DOHH2 (cell line): ENCODE measurements around the gene STK33.

ENCODE experiments used
- H3F3A ChIP-seq: fragments of 200-600 bp; sonication (generic), shearing (Covaris generic); 2 replicates; pipeline ENCODE4 v1.6.0; 2016; ENCODE audit warnings: antibody characterized with exemption, mild to moderate bottlenecking; ENCODE audit not compliant: control insufficient read depth, insufficient read depth
- H3K27ac ChIP-seq: fragments of 200-600 bp; sonication (generic); 2 replicates; pipeline ENCODE4 v1.5.1; 2014; ENCODE audit warnings: low read depth, mild to moderate bottlenecking, low read length, moderate library complexity
- H3K27me3 ChIP-seq: fragments of 200-600 bp; sonication (generic); 2 replicates; pipeline ENCODE4 v1.6.1; 2014; ENCODE audit warnings: mild to moderate bottlenecking, low read length, mixed read lengths; ENCODE audit not compliant: control insufficient read depth
- H3K36me3 ChIP-seq: fragments of 200-600 bp; sonication (generic); 2 replicates; pipeline ENCODE4 v1.6.1; 2014; ENCODE audit warnings: mild to moderate bottlenecking, low read length, moderate library complexity, mixed read lengths; ENCODE audit not compliant: control insufficient read depth
- H3K4me1 ChIP-seq: fragments of 200-600 bp; sonication (generic); 2 replicates; pipeline ENCODE4 v1.6.1; 2014; ENCODE audit warnings: mild to moderate bottlenecking, low read length, mixed read lengths; ENCODE audit not compliant: control insufficient read depth
- H3K4me2 ChIP-seq: fragments of 200-600 bp; sonication (generic); 2 replicates; pipeline ENCODE4 v1.6.0; 2014; ENCODE audit warnings: mild to moderate bottlenecking, low read length, moderate library complexity
- H3K4me3 ChIP-seq: fragments of 200-600 bp; sonication (generic); 2 replicates; pipeline ENCODE4 v1.5.1; 2014; ENCODE audit warnings: mild to moderate bottlenecking, low read length, mixed read lengths
- H3K79me2 ChIP-seq: fragments of 200-600 bp; sonication (generic); 2 replicates; pipeline ENCODE4 v1.6.1; 2014; ENCODE audit warnings: mild to moderate bottlenecking, low read length, mixed read lengths; ENCODE audit not compliant: control insufficient read depth
- H3K9me2 ChIP-seq: fragments of 200-600 bp; sonication (generic); replicated peaks from 2 replicates; pipeline ENCODE4 v1.6.1; 2014; ENCODE audit warnings: mild to moderate bottlenecking, low read length, mixed read lengths; ENCODE audit not compliant: control insufficient read depth
- H3K9me3 ChIP-seq: fragments of 200-600 bp; sonication (generic); 2 replicates; pipeline ENCODE4 v1.6.1; 2014; ENCODE audit warnings: antibody characterized with exemption, low read length, mixed read lengths; ENCODE audit not compliant: control insufficient read depth, insufficient read depth
- H4K20me1 ChIP-seq: fragments of 200-600 bp; sonication (generic); 2 replicates; pipeline ENCODE4 v1.6.0; 2014; ENCODE audit warnings: low read depth, mild to moderate bottlenecking, antibody characterized with exemption, low read length, moderate library complexity; ENCODE audit not compliant: control insufficient read depth, insufficient read depth
- EZH2phosphoT487 ChIP-seq: fragments of 200-600 bp; sonication (generic); IDR thresholded peaks from 2 replicates; pipeline ENCODE4 v1.6.1; 2017; ENCODE audit warnings: borderline replicate concordance, mild to moderate bottlenecking, antibody characterized with exemption, low read length, moderate library complexity, mixed read lengths
- TF ChIP-seq, protein P1 (sequence below): fragments of 200-600 bp; sonication (generic); IDR thresholded peaks from one replicate; pipeline ENCODE4 v1.5.1; 2014; ENCODE audit warnings: antibody characterized with exemption, mild to moderate bottlenecking, low read depth, low read length; ENCODE audit not compliant: poor library complexity, severe bottlenecking

Gene STK33

DNA sequence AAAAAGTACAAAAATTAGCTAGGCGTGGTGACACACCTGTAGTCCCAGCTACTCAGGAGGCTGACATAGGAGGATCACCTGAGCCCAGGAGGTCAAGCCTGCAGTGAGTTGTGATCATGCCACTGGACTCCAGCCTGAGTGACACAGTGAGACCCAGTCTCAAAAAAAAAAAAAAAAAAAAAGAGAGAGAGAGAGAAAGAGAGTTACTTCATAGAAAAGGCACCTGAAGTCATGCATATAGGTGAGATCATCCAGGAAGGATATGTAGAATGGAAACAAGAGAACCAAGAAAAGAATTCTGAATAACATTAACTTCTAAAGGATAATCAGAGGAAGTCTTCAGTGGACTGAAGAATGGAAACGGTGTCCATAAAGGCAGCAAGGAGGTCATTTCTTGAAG, 106.8 kb downstream of the STK33 start:
- H3K4me2 ChIP-seq: no peak overlapping the region

DNA sequence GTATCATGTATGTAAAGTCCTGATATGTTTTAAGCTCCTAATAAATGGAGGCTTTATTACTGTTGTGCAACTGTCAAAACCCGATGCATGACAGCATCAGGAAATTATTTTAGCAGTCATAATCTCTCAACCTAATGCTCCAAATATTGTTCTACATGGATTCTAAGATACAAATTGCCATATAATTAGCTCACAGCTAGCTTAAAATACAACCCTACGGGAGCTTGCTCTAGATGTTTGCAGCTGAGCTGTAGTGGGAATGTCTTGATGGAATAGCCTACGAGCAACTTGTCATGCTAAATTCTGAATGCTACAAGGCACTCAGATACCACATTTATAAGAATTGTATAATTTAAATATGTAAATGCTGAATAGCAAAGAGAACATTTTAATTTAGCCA, 109.8 kb downstream of the STK33 start:
- Histone ChIP-seq H3F3A (no peaks in the 10 kb centered on the region), H3K27me3 (no peaks in the 10 kb centered on the region), H3K9me2 (no peaks in the 10 kb centered on the region), H3K27ac (no peak overlapping the region), H3K79me2 (no peaks in the 10 kb centered on the region), H3K4me1 (no peaks in the 10 kb centered on the region), H3K9me3 (no peaks in the 10 kb centered on the region), H3K36me3 (no peaks in the 10 kb centered on the region), H4K20me1 (no peaks in the 10 kb centered on the region), H3K4me3 (no peak overlapping the region), H3K4me2 (no peak overlapping the region)
- TF ChIP-seq, protein P1, sequence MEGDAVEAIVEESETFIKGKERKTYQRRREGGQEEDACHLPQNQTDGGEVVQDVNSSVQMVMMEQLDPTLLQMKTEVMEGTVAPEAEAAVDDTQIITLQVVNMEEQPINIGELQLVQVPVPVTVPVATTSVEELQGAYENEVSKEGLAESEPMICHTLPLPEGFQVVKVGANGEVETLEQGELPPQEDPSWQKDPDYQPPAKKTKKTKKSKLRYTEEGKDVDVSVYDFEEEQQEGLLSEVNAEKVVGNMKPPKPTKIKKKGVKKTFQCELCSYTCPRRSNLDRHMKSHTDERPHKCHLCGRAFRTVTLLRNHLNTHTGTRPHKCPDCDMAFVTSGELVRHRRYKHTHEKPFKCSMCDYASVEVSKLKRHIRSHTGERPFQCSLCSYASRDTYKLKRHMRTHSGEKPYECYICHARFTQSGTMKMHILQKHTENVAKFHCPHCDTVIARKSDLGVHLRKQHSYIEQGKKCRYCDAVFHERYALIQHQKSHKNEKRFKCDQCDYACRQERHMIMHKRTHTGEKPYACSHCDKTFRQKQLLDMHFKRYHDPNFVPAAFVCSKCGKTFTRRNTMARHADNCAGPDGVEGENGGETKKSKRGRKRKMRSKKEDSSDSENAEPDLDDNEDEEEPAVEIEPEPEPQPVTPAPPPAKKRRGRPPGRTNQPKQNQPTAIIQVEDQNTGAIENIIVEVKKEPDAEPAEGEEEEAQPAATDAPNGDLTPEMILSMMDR: no peak
- no peak for TF ChIP-seq EZH2phosphoT487

More for the DNA sequence above, 106.8 kb downstream of the STK33 start:
- Histone ChIP-seq H3K9me2 (no peaks in the 10 kb centered on the region), H3K27me3 (no peaks in the 10 kb centered on the region), H3K4me3 (no peak overlapping the region), H3K4me1 (no peaks in the 10 kb centered on the region), H3K36me3 (no peaks in the 10 kb centered on the region), H3K27ac (no peak overlapping the region), H3K9me3 (no peaks in the 10 kb centered on the region; the same call in 1 of the 2 replicates), H3F3A (no peaks in the 10 kb centered on the region), H4K20me1 (no peaks in the 10 kb centered on the region), H3K79me2 (no peaks in the 10 kb centered on the region)
- no peak for TF ChIP-seq EZH2phosphoT487
- TF ChIP-seq, protein P1: no peak

DNA sequence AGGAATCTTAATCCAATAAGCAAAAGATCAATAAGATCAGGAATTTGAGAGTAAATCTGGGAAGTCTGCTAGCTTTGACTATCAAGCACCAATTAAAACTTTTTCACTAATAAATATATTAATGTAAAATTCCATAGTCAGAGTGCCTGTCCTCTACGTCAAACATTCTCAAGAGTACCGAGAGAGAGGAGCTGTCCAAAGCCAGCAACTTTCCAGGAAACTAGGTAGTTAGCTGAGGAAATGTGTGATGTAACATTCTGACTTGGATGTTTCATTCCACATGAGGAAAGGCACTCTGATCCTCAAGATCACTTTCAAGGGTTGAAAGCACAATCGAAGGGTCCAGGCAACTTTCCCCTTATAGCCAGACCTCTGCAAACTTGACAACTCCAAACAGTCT, 113.2 kb downstream of the STK33 start:
- TF ChIP-seq, protein P1: no peak
- no peak for TF ChIP-seq EZH2phosphoT487
- Histone ChIP-seq H3K36me3 (no peaks in the 10 kb centered on the region), H4K20me1 (no peaks in the 10 kb centered on the region), H3K9me2 (no peaks in the 10 kb centered on the region), H3K4me2 (no peak overlapping the region), H3K79me2 (no peaks in the 10 kb centered on the region), H3K4me1 (no peaks in the 10 kb centered on the region), H3K27me3 (no peaks in the 10 kb centered on the region), H3F3A (no peaks in the 10 kb centered on the region), H3K4me3 (no peak overlapping the region), H3K27ac (no peak overlapping the region), H3K9me3 (no peaks in the 10 kb centered on the region)

DNA sequence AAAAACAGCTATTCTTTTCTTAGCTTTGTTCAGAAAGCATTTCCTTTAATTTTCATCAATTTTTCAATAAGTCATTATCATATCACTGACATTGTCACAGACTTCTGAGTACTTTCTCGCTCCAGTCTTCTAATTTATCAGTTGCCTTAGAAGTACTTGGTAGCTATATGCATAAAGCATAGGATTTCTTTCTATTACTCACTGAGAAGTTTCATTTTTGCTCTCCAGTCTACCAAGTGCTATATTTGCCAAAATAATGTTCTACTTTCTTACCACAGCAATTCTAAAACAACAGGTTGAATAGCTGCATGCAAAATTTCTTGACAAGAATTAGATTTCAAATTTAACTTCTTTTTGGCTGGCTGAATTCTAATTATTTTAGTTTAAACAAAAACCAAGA, 116.3 kb downstream of the STK33 start:
- H3K27me3 ChIP-seq: no peaks in the 10 kb centered on the region
- H3F3A ChIP-seq: no peaks in the 10 kb centered on the region
- H3K4me1 ChIP-seq: no peaks in the 10 kb centered on the region
- H3K27ac ChIP-seq: no peak overlapping the region
- H3K79me2 ChIP-seq: no peaks in the 10 kb centered on the region
- no peaks in the 10 kb centered on the region for H3K9me2 ChIP-seq
- H3K36me3 ChIP-seq: no peaks in the 10 kb centered on the region
- TF ChIP-seq, protein P1: no peak
- TF ChIP-seq EZH2phosphoT487: no peak
- no peak overlapping the region for H3K4me3 ChIP-seq
- no peaks in the 10 kb centered on the region for H3K9me3 ChIP-seq
- H3K4me2 ChIP-seq: no peak overlapping the region
- no peaks in the 10 kb centered on the region for H4K20me1 ChIP-seq
